ENCODE data around the gene AKAP8. TPM values are rescaled to one million over a fixed set of nuclear protein-coding genes. Genes with fewer than 3 reads are reported as not detected.

Gene AKAP8
- total RNA-seq, result 10 to 100 TPM in 7 of 8 experiments, 1 to 10 TPM in 1; 9.3 to 27.0 (median 16.4) TPM

- Histone ChIP-seq H3K27ac (peak within 1 kb of the TSS; percentile 97 to 99), H3K4me3 (peak within 1 kb of the TSS; percentile 86 to 97 (median 94)), H3K4me1 (replicated peaks in 1 of 2) (peaks cover 6 to 9% of the 10 kb centered on the region in 2 donors)
- WGBS, 10 experiments, result 4% methylated on average over 16 of the region's 111 CpGs; no CpG with 5 or more reads in 9 of the 10 experiments
- peak; percentile 76 to 93 (median 88) for ATAC-seq (replicated peaks in 6 of 8)
- in situ Hi-C loops (cut with MboI; ENCODE audit: low pct_unique_long_range_greater_than_20kb in 2 of 9, low sequenced_read_pairs in 9 of 9, unreplicated experiment in 9 of 9), result no loop called here
These were observed at the start of gene AKAP8 for GRCh38 chr19:15379083-15379998. TSS of gene AKAP8 (minus strand) at chr19:15379787. CDS start at chr19:15379731, 56 bp downstream.

DNA sequence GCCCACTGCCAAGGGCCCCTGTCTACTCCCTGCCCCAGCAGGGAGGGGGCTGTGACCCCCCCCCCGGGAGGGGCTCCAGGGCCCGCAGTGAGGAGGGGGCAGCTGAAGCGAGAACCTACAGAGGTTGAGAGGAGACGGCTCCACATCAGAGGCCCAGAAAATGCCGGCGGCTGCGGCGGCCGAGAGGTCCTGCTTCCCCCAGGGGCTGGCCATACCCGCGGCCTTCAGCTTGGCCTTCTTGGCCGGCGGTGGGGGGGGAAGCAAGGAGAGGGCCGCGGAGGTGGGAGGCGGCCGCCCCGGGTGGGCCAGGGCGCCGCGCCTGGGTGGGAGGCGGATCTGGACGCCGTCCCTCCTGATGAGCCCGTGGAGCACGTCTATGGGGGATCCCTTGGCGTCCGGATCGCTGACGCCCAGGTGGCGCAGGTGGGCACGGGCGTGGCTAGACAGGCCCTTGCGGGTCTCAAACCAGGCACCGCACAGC is 48.4 kb upstream of the AKAP8 start:
- no peak for ATAC-seq (replicated peaks in 6 of 8)
- in situ Hi-C loops (cut with MboI; ENCODE audit: low pct_unique_long_range_greater_than_20kb in 2 of 9, low sequenced_read_pairs in 9 of 9, unreplicated experiment in 9 of 9), result no loop called here
- H3K27ac ChIP-seq, result no peak overlapping the region
- no peak overlapping the region for H3K4me3 ChIP-seq
- H3K4me1 ChIP-seq (replicated peaks in 1 of 2), result peaks cover 9 to 10% of the 10 kb centered on the region in 2 donors
- WGBS, 10 experiments, result 93% methylated on average over 6 of the region's 35 CpGs; no CpG with 5 or more reads in 9 of the 10 experiments

DNA sequence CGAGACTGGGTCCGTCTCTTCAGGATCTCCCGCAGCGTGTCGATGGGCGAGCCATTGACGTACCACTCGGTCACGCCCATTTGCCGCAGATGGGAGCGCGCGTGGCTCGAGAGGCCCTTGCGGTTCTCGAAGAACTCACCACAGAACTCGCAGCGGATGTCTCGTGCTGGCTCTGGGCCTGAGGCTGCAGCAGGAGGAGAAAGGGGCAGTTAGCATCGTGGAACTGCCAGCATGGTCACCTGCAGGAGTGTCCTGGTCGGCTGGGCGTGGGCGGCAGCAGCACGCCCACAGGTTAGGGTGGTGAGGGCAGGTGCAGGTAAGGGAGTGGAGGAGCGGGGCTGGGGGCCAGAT is 47.7 kb upstream of the AKAP8 start:
- Histone ChIP-seq H3K4me1 (replicated peaks in 1 of 2) (peaks cover 9 to 10% of the 10 kb centered on the region in 2 donors), H3K4me3 (no peak overlapping the region), H3K27ac (no peak overlapping the region)
- 97% methylated on average over 12 to 14 of the region's 25 CpGs; no CpG with 5 or more reads in 8 of the 10 experiments for WGBS, 10 experiments
- in situ Hi-C loops (cut with MboI; ENCODE audit: low pct_unique_long_range_greater_than_20kb in 2 of 9, low sequenced_read_pairs in 9 of 9, unreplicated experiment in 9 of 9), result no loop called here
- ATAC-seq (replicated peaks in 6 of 8), result no peak

DNA sequence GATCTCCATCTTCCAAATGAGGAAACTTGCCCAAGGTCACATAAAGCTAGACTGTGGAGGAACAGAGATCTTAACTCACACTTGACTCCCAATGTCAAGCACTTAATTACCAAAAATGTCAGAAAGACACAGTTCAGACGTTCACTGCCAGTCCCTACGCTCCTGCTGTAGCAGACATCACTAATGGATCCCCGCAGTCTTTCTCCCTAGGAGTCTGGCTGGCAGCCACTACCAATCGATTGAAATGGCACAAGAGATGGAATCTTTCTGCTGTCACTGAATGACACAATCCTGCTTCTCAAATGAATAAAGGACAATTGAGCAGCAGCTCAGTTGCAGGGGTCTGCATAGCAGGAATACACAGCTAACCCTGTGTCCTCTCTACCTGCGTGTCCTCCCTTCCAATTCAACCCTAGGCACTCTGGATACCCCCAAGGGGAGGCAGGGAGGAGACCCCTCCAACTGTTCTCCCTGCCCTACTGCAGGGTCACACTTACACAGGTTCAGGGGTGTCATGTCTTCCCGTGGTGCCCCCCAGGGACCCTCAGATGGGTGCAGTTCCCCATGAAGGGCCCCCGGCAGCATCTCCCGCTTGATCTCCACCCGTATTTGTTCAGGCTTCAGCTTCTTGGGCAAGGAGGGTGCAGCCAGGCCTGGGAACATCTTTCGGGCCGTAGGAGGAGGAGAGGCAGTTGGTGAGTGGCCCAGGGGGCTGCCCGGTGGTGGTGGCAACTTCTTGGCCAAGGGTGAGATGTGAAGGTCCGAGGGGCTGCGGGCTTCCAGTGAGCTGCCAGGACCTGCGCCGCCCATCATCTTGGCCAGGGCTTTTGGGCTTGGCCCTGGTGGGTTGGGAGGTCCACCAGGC is 47.1 kb upstream of the AKAP8 start:
- peaks cover 9% of the 10 kb centered on the region in 2 donors for H3K4me1 ChIP-seq (replicated peaks in 1 of 2)
- in situ Hi-C loops (cut with MboI; ENCODE audit: low pct_unique_long_range_greater_than_20kb in 2 of 9, low sequenced_read_pairs in 9 of 9, unreplicated experiment in 9 of 9), result no loop called here
- 20 to 86% (median 71%) methylated on average over 1 to 9 of the region's 16 CpGs; no CpG with 5 or more reads in 5 of the 10 experiments for WGBS, 10 experiments

GRCh38 chr19:15425321-15425950 is 45.8 kb upstream of the AKAP8 start:
- in situ Hi-C loops (cut with MboI; ENCODE audit: low pct_unique_long_range_greater_than_20kb in 2 of 9, low sequenced_read_pairs in 9 of 9, unreplicated experiment in 9 of 9), result no loop called here
- no peak overlapping the region for H3K27ac ChIP-seq
- H3K4me1 ChIP-seq (replicated peaks in 1 of 2), result no peaks in the 10 kb centered on the region
- peak in 1 of 8 experiments; percentile 6 for ATAC-seq (replicated peaks in 6 of 8)
- H3K4me3 ChIP-seq, result no peak overlapping the region
- WGBS, 10 experiments, result 94 to 95% methylated on average over 3 to 4 of the region's 36 CpGs; no CpG with 5 or more reads in 8 of the 10 experiments

More for the DNA sequence above, 47.1 kb upstream of the AKAP8 start:
- no peak overlapping the region for H3K27ac ChIP-seq
- no peak overlapping the region for H3K4me3 ChIP-seq
- ATAC-seq (replicated peaks in 6 of 8), result peak in 1 of 8 experiments; percentile 11

DNA sequence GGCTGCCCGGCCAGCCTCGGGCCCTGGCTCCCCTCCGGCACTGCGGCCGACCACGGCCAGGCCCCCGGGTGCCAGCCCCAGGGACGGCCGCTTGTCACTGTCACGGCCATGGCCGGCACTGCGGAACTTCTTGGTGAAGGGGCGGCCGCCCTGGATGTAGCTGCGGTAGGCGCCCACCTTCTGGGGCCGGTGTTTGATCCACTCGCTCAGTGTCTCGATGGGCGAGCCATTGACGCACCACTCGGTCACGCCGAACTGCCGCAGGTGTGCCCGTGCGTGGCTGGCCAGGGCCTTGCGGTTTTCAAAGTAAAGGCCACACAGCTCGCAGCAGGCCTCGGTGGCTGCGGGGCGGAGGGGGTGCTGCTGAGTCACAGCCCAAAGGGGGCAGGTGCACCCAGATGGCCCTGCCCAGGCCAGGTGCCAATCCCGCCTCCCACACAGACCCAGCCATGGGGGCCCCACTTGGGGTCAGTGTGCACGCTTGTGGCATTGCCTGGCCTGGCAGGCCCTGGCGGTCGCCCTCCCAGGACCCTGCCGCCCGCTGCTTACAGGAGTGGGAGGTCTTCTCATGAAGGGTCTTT is 45.2 kb upstream of the AKAP8 start:
- H3K4me3 ChIP-seq, result no peak overlapping the region
- no peaks in the 10 kb centered on the region for H3K4me1 ChIP-seq (replicated peaks in 1 of 2)
- H3K27ac ChIP-seq, result no peak overlapping the region
- in situ Hi-C loops (cut with MboI; ENCODE audit: low pct_unique_long_range_greater_than_20kb in 2 of 9, low sequenced_read_pairs in 9 of 9, unreplicated experiment in 9 of 9), result loop anchor here in 1 of 9 experiments (25.0 kb wide), 1 partner anchor 763 kb away; the partner anchor contains the start of genes AP1M1 and FAM32A
- peak in 3 of 8 experiments; percentile 9 to 15 (median 12) for ATAC-seq (replicated peaks in 6 of 8)
- 90 to 100% (median 91%) methylated on average over 2 to 10 of the region's 38 CpGs; no CpG with 5 or more reads in 7 of the 10 experiments for WGBS, 10 experiments

- no peak for ATAC-seq (replicated peaks in 6 of 8)
- H3K4me3 ChIP-seq, result no peak overlapping the region
- H3K27ac ChIP-seq, result no peak overlapping the region
- peaks cover 0 to 4% of the 10 kb centered on the region in 2 donors for H3K4me1 ChIP-seq (replicated peaks in 1 of 2)
- in situ Hi-C loops (cut with MboI; ENCODE audit: low pct_unique_long_range_greater_than_20kb in 2 of 9, low sequenced_read_pairs in 9 of 9, unreplicated experiment in 9 of 9), result loop anchor here in 1 of 9 experiments (25.0 kb wide), 1 partner anchor 763 kb away; the partner anchor contains the start of genes AP1M1 and FAM32A
- WGBS, 10 experiments, result no CpG with 5 or more reads among the region's 13 CpGs
These were observed 44.5 kb upstream of the AKAP8 start for GRCh38 chr19:15424121-15424520.

DNA sequence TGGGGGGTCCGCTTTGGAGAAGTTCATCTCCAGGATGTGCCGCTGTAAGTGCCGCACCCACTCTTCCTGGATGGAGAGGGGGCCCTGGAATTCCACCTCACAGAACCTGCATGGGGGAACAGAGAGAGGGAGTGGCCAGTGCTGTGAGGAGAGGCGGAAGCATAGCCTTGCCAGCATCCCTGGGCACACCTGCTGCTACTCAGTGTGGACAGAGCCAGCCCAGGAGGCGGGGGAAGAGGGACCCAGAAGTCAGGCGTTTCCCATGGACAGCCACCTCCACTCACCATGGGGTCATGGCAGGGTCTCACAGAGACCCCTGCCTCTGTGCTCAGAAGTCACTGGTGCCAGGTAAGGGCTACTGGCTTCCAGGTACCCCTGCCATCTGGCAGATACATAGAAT is 43.5 kb upstream of the AKAP8 start:
- Histone ChIP-seq H3K4me1 (replicated peaks in 1 of 2) (peaks cover 0 to 4% of the 10 kb centered on the region in 2 donors), H3K4me3 (no peak overlapping the region), H3K27ac (no peak overlapping the region)
- in situ Hi-C loops (cut with MboI; ENCODE audit: low pct_unique_long_range_greater_than_20kb in 2 of 9, low sequenced_read_pairs in 9 of 9, unreplicated experiment in 9 of 9), result loop anchor here in 1 of 9 experiments (25.0 kb wide), 1 partner anchor 764 kb away; the partner anchor contains the start of genes AP1M1 and FAM32A
- ATAC-seq (replicated peaks in 6 of 8), result no peak
- 100% methylated on average over 1 of the region's 6 CpGs; no CpG with 5 or more reads in 8 of the 10 experiments for WGBS, 10 experiments

- 40 to 92% (median 81%) methylated on average over 2 to 5 of the region's 22 CpGs; no CpG with 5 or more reads in 6 of the 10 experiments for WGBS, 10 experiments
- no peak overlapping the region for H3K27ac ChIP-seq
- no peak for ATAC-seq (replicated peaks in 6 of 8)
- H3K4me3 ChIP-seq, result no peak overlapping the region
- H3K4me1 ChIP-seq (replicated peaks in 1 of 2), result peaks cover 2 to 4% of the 10 kb centered on the region in 2 donors
- in situ Hi-C loops (cut with MboI; ENCODE audit: low pct_unique_long_range_greater_than_20kb in 2 of 9, low sequenced_read_pairs in 9 of 9, unreplicated experiment in 9 of 9), result loop anchor here in 1 of 9 experiments (25.0 kb wide), 1 partner anchor 765 kb away; the partner anchor contains the start of genes AP1M1 and FAM32A
These were observed 42.9 kb upstream of the AKAP8 start for GRCh38 chr19:15422296-15423075.

GRCh38 chr19:15421721-15422260 is 42.2 kb upstream of the AKAP8 start:
- in situ Hi-C loops (cut with MboI; ENCODE audit: low pct_unique_long_range_greater_than_20kb in 2 of 9, low sequenced_read_pairs in 9 of 9, unreplicated experiment in 9 of 9), result loop anchor here in 1 of 9 experiments (25.0 kb wide), 1 partner anchor 766 kb away; the partner anchor contains the start of genes AP1M1 and FAM32A
- no peak overlapping the region for H3K27ac ChIP-seq

More at GRCh38 chr19:15421721-15422260, 42.2 kb upstream of the AKAP8 start:
- no peak for ATAC-seq (replicated peaks in 6 of 8)
- 60 to 100% (median 84%) methylated on average over 2 to 12 of the region's 15 CpGs; no CpG with 5 or more reads in 3 of the 10 experiments for WGBS, 10 experiments
- Histone ChIP-seq H3K4me1 (replicated peaks in 1 of 2) (peaks cover 8 to 11% of the 10 kb centered on the region in 2 donors), H3K4me3 (no peak overlapping the region)
